Activated T-helper 2 cell treated with anti-CD3 and anti-CD28 coated beads, Interferon-gamma antibody, Interleukin-2, Interleukin-4, amounts not matched to agents 10 μg/mL and 5 μg/mL and 100 μg/mL, durations not matched to agents 14 hours and 24 hours and 36 hours (primary cell): ENCODE data around the gene NAPA. TPM values are rescaled to one million over a fixed set of nuclear protein-coding genes. Genes with fewer than 3 reads are reported as not detected.
"Not testable (repeated sequence)": the region's sequence is repeated elsewhere in the genome, so short reads cannot be mapped to it uniquely, and the experiment has no call there.

Source experiments
- DNase-seq: peaks from one replicate; pipeline ENCODE4 v3.0.0; 2021; ENCODE audit warnings: low spot score
- H3K27ac Mint-ChIP-seq: one replicate; pipeline ENCODE4 v1.8.0; 2021; ENCODE audit warnings: mixed read lengths
- H3K27me3 Mint-ChIP-seq: one replicate; pipeline ENCODE4 v1.8.0; 2021; ENCODE audit warnings: low read depth, mixed read lengths
- H3K36me3 Mint-ChIP-seq: one replicate; pipeline ENCODE4 v1.8.0; 2021; ENCODE audit warnings: low read depth, mixed read lengths
- H3K4me1 Mint-ChIP-seq: one replicate; pipeline ENCODE4 v1.8.0; 2021; ENCODE audit warnings: low read depth, mixed read lengths
- H3K4me3 Mint-ChIP-seq: one replicate; pipeline ENCODE4 v1.8.0; 2021; ENCODE audit warnings: low read depth, mild to moderate bottlenecking, moderate library complexity, mixed read lengths
- H3K9me3 Mint-ChIP-seq: one replicate; pipeline ENCODE4 v1.8.0; 2021; ENCODE audit warnings: mixed read lengths
- intact Hi-C: fragments of 100-400 bp; cut with micrococcal nuclease; formaldehyde crosslinking; loops from one replicate; pipeline ENCODE4 v1.15.1; 2023
- total RNA-seq: library from RNA; stranded (reverse); gene quantifications from 2 replicates; pipeline ENCODE4 v1.2.3, GENCODE V29; 2022

NAPA gene
- total RNA-seq, 1 donor from 2014 or later, result 56.9 TPM

- intact Hi-C loops, result no loop called here
- Mint-ChIP-seq H3K27ac (no peak overlapping the region), H3K4me1 (no peaks in the 10 kb centered on the region), H3K9me3 (no peaks in the 10 kb centered on the region), H3K36me3 (peaks cover 16% of the 10 kb centered on the region), H3K4me3 (no peak overlapping the region), H3K27me3 (no peaks in the 10 kb centered on the region)
- DNase-seq, result no peak
Observed at GRCh38 chr19:47493378-47494210, 21.3 kb downstream of the NAPA start.

GRCh38 chr19:47492571-47493377 is 22.1 kb downstream of the NAPA start:
- Mint-ChIP-seq H3K9me3 (no peaks in the 10 kb centered on the region), H3K4me1 (no peaks in the 10 kb centered on the region), H3K27ac (no peak overlapping the region), H3K4me3 (no peak overlapping the region), H3K27me3 (no peaks in the 10 kb centered on the region), H3K36me3 (peaks cover 16% of the 10 kb centered on the region)
- DNase-seq, result no peak
- intact Hi-C loops, result no loop called here

- Mint-ChIP-seq H3K4me3 (no peak overlapping the region), H3K27ac (no peak overlapping the region), H3K27me3 (no peaks in the 10 kb centered on the region), H3K36me3 (peaks cover 16% of the 10 kb centered on the region), H3K9me3 (no peaks in the 10 kb centered on the region), H3K4me1 (peaks cover 3% of the 10 kb centered on the region)
- intact Hi-C loops, result no loop called here
- DNase-seq, result no peak
Observed at GRCh38 chr19:47492137-47492533, 22.7 kb downstream of the NAPA start.

- no peak for DNase-seq
- H3K4me3 Mint-ChIP-seq, result no peak overlapping the region
- no peaks in the 10 kb centered on the region for H3K9me3 Mint-ChIP-seq
Observed at GRCh38 chr19:47491358-47492136, 23.3 kb downstream of the NAPA start.

GRCh38 chr19:47490847-47491246 is 24.0 kb downstream of the NAPA start:
- Mint-ChIP-seq H3K27me3 (no peaks in the 10 kb centered on the region), H3K36me3 (peaks cover 10% of the 10 kb centered on the region), H3K4me1 (peaks cover 6% of the 10 kb centered on the region), H3K9me3 (no peaks in the 10 kb centered on the region), H3K4me3 (no peak overlapping the region), H3K27ac (no peak overlapping the region)
- intact Hi-C loops, result no loop called here
- no peak for DNase-seq

More at GRCh38 chr19:47491358-47492136, 23.3 kb downstream of the NAPA start:
- peaks cover 6% of the 10 kb centered on the region for H3K4me1 Mint-ChIP-seq
- H3K27me3 Mint-ChIP-seq, result no peaks in the 10 kb centered on the region
- H3K36me3 Mint-ChIP-seq, result peaks cover 14% of the 10 kb centered on the region
- H3K27ac Mint-ChIP-seq, result no peak overlapping the region
- intact Hi-C loops, result no loop called here

- Mint-ChIP-seq H3K4me3 (no peak overlapping the region), H3K9me3 (no peaks in the 10 kb centered on the region), H3K27me3 (no peaks in the 10 kb centered on the region), H3K27ac (no peak overlapping the region), H3K4me1 (peaks cover 14% of the 10 kb centered on the region), H3K36me3 (peaks cover 16% of the 10 kb centered on the region)
- intact Hi-C loops, result no loop called here
- no peak for DNase-seq
Observed at GRCh38 chr19:47490031-47490430, 24.8 kb downstream of the NAPA start.

GRCh38 chr19:47489072-47489914 is 25.6 kb downstream of the NAPA start:
- no peaks in the 10 kb centered on the region for H3K27me3 Mint-ChIP-seq
- DNase-seq, result no peak
- H3K36me3 Mint-ChIP-seq, result peaks cover 18% of the 10 kb centered on the region
- peaks cover 17% of the 10 kb centered on the region for H3K4me1 Mint-ChIP-seq
- intact Hi-C loops, result no loop called here
- H3K27ac Mint-ChIP-seq, result no peak overlapping the region
- H3K4me3 Mint-ChIP-seq, result no peak overlapping the region
- H3K9me3 Mint-ChIP-seq, result no peaks in the 10 kb centered on the region

GRCh38 chr19:47487551-47488515 is 27.0 kb downstream of the NAPA start:
- no peaks in the 10 kb centered on the region for H3K9me3 Mint-ChIP-seq
- no peak for DNase-seq
- H3K27ac Mint-ChIP-seq, result no peak overlapping the region
- intact Hi-C loops, result no loop called here
- H3K4me1 Mint-ChIP-seq, result peaks cover 22% of the 10 kb centered on the region
- H3K27me3 Mint-ChIP-seq, result no peaks in the 10 kb centered on the region
- peaks cover 18% of the 10 kb centered on the region for H3K36me3 Mint-ChIP-seq
- H3K4me3 Mint-ChIP-seq, result no peak overlapping the region

- DNase-seq, result no peak
- H3K27ac Mint-ChIP-seq, result no peak overlapping the region
- intact Hi-C loops, result no loop called here
Observed at GRCh38 chr19:47486900-47487299, 28.0 kb downstream of the NAPA start.

GRCh38 chr19:47486220-47486619 is 28.6 kb downstream of the NAPA start:
- Mint-ChIP-seq H3K4me1 (peaks cover 22% of the 10 kb centered on the region), H3K36me3 (peaks cover 18% of the 10 kb centered on the region)
- H3K4me3 Mint-ChIP-seq, H3K27ac Mint-ChIP-seq, DNase-seq, H3K9me3 Mint-ChIP-seq, H3K27me3 Mint-ChIP-seq, intact Hi-C loops: not testable (repeated sequence)

More at GRCh38 chr19:47486900-47487299, 28.0 kb downstream of the NAPA start:
- peaks cover 22% of the 10 kb centered on the region for H3K4me1 Mint-ChIP-seq
- H3K27me3 Mint-ChIP-seq, result no peaks in the 10 kb centered on the region
- peaks cover 18% of the 10 kb centered on the region for H3K36me3 Mint-ChIP-seq
- no peaks in the 10 kb centered on the region for H3K9me3 Mint-ChIP-seq
- H3K4me3 Mint-ChIP-seq, result no peak overlapping the region

GRCh38 chr19:47485210-47485609 is 29.7 kb downstream of the NAPA start:
- DNase-seq, result no peak

More at GRCh38 chr19:47485210-47485609, 29.7 kb downstream of the NAPA start:
- Mint-ChIP-seq H3K4me1 (peaks cover 22% of the 10 kb centered on the region), H3K9me3 (no peaks in the 10 kb centered on the region), H3K36me3 (peaks cover 13% of the 10 kb centered on the region), H3K27me3 (no peaks in the 10 kb centered on the region), H3K27ac (peak overlapping the region; percentile 96), H3K4me3 (peak overlapping the region; percentile 99)
- intact Hi-C loops, result no loop called here
